Nephron (organoid): ENCODE data around the gene TUBGCP2.

ENCODE experiments used
- H3K27ac Mint-ChIP-seq, 3 experiments: 2 replicates each; pipeline ENCODE4 v1.8.0; 2020; ENCODE audit warnings: mixed read lengths in 3 of 3, mild to moderate bottlenecking in 2 of 3, moderate library complexity in 1 of 3
- H3K27me3 Mint-ChIP-seq: 2 replicates; pipeline ENCODE4 v1.8.0; 2021; ENCODE audit warnings: low read depth, mild to moderate bottlenecking, moderate library complexity, mixed read lengths
- H3K36me3 Mint-ChIP-seq: 2 replicates; pipeline ENCODE4 v1.8.0; 2020; ENCODE audit warnings: low read depth, mixed read lengths
- H3K4me1 Mint-ChIP-seq: 2 replicates; pipeline ENCODE4 v1.8.0; 2020; ENCODE audit warnings: mixed read lengths
- H3K4me3 Mint-ChIP-seq, 3 experiments: 2 replicates each; pipeline ENCODE4 v1.8.0; 2020; ENCODE audit warnings: mild to moderate bottlenecking in 3 of 3, mixed read lengths in 3 of 3, moderate library complexity in 2 of 3
- H3K9me3 Mint-ChIP-seq: 2 replicates; pipeline ENCODE4 v1.8.0; 2020; ENCODE audit warnings: mixed read lengths
- CTCF ChIP-seq, 3 experiments: fragments of 200-600 bp; sonication (generic); IDR thresholded peaks; one replicate each; pipeline ENCODE4 v1.5.0; 2021; ENCODE audit warnings: antibody characterized with exemption in 3 of 3; ENCODE audit not compliant: unreplicated experiment in 3 of 3

TUBGCP2 gene

GRCh38 chr10:133346413-133346812 is 37.7 kb upstream of the TUBGCP2 start:
- Mint-ChIP-seq H3K4me3 (no peak overlapping the region), H3K27me3 (peaks cover 27% of the 10 kb centered on the region), H3K36me3 (no peaks in the 10 kb centered on the region), H3K4me1 (no peaks in the 10 kb centered on the region), H3K27ac (no peak overlapping the region), H3K9me3 (peaks cover 5% of the 10 kb centered on the region)
- TF ChIP-seq CTCF (IDR thresholded peaks at IDR 0.05; ENCODE audit: unreplicated experiment in 3 of 3) = no peak

GRCh38 chr10:133344236-133344635 is 35.6 kb upstream of the TUBGCP2 start:
- TF ChIP-seq CTCF (IDR thresholded peaks at IDR 0.05; ENCODE audit: unreplicated experiment in 3 of 3) = no peak
- Mint-ChIP-seq H3K27ac (no peak overlapping the region), H3K27me3 (peaks cover 27% of the 10 kb centered on the region), H3K9me3 (peaks cover 5% of the 10 kb centered on the region), H3K4me3 (no peak overlapping the region), H3K36me3 (no peaks in the 10 kb centered on the region), H3K4me1 (no peaks in the 10 kb centered on the region)

GRCh38 chr10:133343558-133343957 is 34.9 kb upstream of the TUBGCP2 start:
- Mint-ChIP-seq H3K9me3 (peaks cover 5% of the 10 kb centered on the region), H3K36me3 (no peaks in the 10 kb centered on the region), H3K27me3 (peaks cover 27% of the 10 kb centered on the region), H3K27ac (no peak overlapping the region), H3K4me1 (no peaks in the 10 kb centered on the region), H3K4me3 (no peak overlapping the region)
- no peak for TF ChIP-seq CTCF (IDR thresholded peaks at IDR 0.05; ENCODE audit: unreplicated experiment in 3 of 3)

GRCh38 chr10:133342942-133343341 is 34.3 kb upstream of the TUBGCP2 start:
- Mint-ChIP-seq H3K27ac (no peak overlapping the region), H3K4me1 (no peaks in the 10 kb centered on the region), H3K36me3 (no peaks in the 10 kb centered on the region), H3K9me3 (peaks cover 5% of the 10 kb centered on the region), H3K4me3 (no peak overlapping the region), H3K27me3 (peaks cover 27% of the 10 kb centered on the region)
- no peak for TF ChIP-seq CTCF (IDR thresholded peaks at IDR 0.05; ENCODE audit: unreplicated experiment in 3 of 3)

GRCh38 chr10:133341983-133342382 is 33.3 kb upstream of the TUBGCP2 start:
- Mint-ChIP-seq H3K36me3 (no peaks in the 10 kb centered on the region), H3K9me3 (peaks cover 5% of the 10 kb centered on the region), H3K4me3 (no peak overlapping the region), H3K27ac (no peak overlapping the region), H3K27me3 (peaks cover 27% of the 10 kb centered on the region), H3K4me1 (no peaks in the 10 kb centered on the region)
- no peak for TF ChIP-seq CTCF (IDR thresholded peaks at IDR 0.05; ENCODE audit: unreplicated experiment in 3 of 3)

GRCh38 chr10:133339708-133340380 is 31.2 kb upstream of the TUBGCP2 start:
- no peak for TF ChIP-seq CTCF (IDR thresholded peaks at IDR 0.05; ENCODE audit: unreplicated experiment in 3 of 3)
- H3K4me1 Mint-ChIP-seq = no peaks in the 10 kb centered on the region
- no peak overlapping the region for H3K27ac Mint-ChIP-seq

More at GRCh38 chr10:133339708-133340380, 31.2 kb upstream of the TUBGCP2 start:
- Mint-ChIP-seq H3K4me3 (no peak overlapping the region), H3K9me3 (peaks cover 5% of the 10 kb centered on the region), H3K36me3 (no peaks in the 10 kb centered on the region), H3K27me3 (peaks cover 25% of the 10 kb centered on the region)
